GM12865 (cell line): ENCODE data around the gene NFIA.

Experiments used
- DNase-seq: peaks from one replicate; pipeline ENCODE4 v3.0.0; 2010; ENCODE audit warnings: low read depth
- H3K4me3 ChIP-seq: 2 replicates; pipeline ENCODE4 v1.5.1; 2011; ENCODE audit warnings: mild to moderate bottlenecking, low read depth, low read length, control low read depth
- CTCF ChIP-seq: IDR thresholded peaks from 2 replicates; pipeline ENCODE4 v1.5.1; 2011; ENCODE audit warnings: low read length, control low read depth, low read depth, inconsistent platforms; ENCODE audit not compliant: insufficient read depth; ENCODE audit errors: missing control alignments

Gene NFIA

GRCh38 chr1:61348025-61348665 lies 265.8 kb downstream of the NFIA start:
- no peak for TF ChIP-seq CTCF
- no peak for DNase-seq
- H3K4me3 ChIP-seq: no peak overlapping the region

- H3K4me3 ChIP-seq: no peak overlapping the region
- DNase-seq: no peak
- no peak for TF ChIP-seq CTCF
Measured at GRCh38 chr1:61352845-61353435, 270.6 kb downstream of the NFIA start.

GRCh38 chr1:61353797-61354406 lies 271.5 kb downstream of the NFIA start:
- no peak overlapping the region for H3K4me3 ChIP-seq
- no peak for DNase-seq
- TF ChIP-seq CTCF: no peak

- TF ChIP-seq CTCF: no peak
- DNase-seq: no peak
- no peak overlapping the region for H3K4me3 ChIP-seq
Measured at GRCh38 chr1:61356016-61356415, 273.7 kb downstream of the NFIA start.

GRCh38 chr1:61356995-61357394 lies 274.6 kb downstream of the NFIA start:
- H3K4me3 ChIP-seq: no peak overlapping the region
- TF ChIP-seq CTCF: no peak
- DNase-seq: no peak

GRCh38 chr1:61357539-61357938 lies 275.2 kb downstream of the NFIA start:
- TF ChIP-seq CTCF: no peak
- no peak overlapping the region for H3K4me3 ChIP-seq
- DNase-seq: no peak
